Parathyroid adenoma (tissue), 2 donors: Measurements from ENCODE around the gene DACH1.

ENCODE experiments used
- H2AFZ ChIP-seq: fragments of 300-600 bp; sonication (generic); one replicate; pipeline ENCODE4 v1.7.0; 2017; ENCODE audit warnings: antibody characterized with exemption, mild to moderate bottlenecking
- H3K27ac ChIP-seq: fragments of 300-600 bp; sonication (generic); one replicate; pipeline ENCODE4 v1.7.0; 2017
- H3K27me3 ChIP-seq: fragments of 300-600 bp; sonication (generic); one replicate; pipeline ENCODE4 v1.7.0; 2017; ENCODE audit warnings: low read length; ENCODE audit not compliant: control insufficient read depth, insufficient read depth
- H3K36me3 ChIP-seq: fragments of 300-600 bp; sonication (generic); one replicate; pipeline ENCODE4 v1.7.0; 2017; ENCODE audit warnings: low read length; ENCODE audit not compliant: control insufficient read depth, insufficient read depth
- H3K4me1 ChIP-seq: fragments of 300-600 bp; sonication (generic); one replicate; pipeline ENCODE4 v1.7.0; 2017; ENCODE audit warnings: control low read depth
- H3K4me2 ChIP-seq: fragments of 300-600 bp; sonication (generic); one replicate; pipeline ENCODE4 v1.7.0; 2017; ENCODE audit warnings: low read length
- H3K4me3 ChIP-seq: fragments of 300-600 bp; sonication (generic); one replicate; pipeline ENCODE4 v1.7.0; 2017; ENCODE audit warnings: low read depth, low read length
- H3K79me2 ChIP-seq: fragments of 300-600 bp; sonication (generic); one replicate; pipeline ENCODE4 v1.7.0; 2017; ENCODE audit warnings: control low read depth
- H3K9ac ChIP-seq: fragments of 300-600 bp; sonication (generic); one replicate; pipeline ENCODE4 v1.7.0; 2017; ENCODE audit warnings: mild to moderate bottlenecking
- H3K9me3 ChIP-seq: fragments of 300-600 bp; sonication (generic); one replicate; pipeline ENCODE4 v1.7.0; 2017; ENCODE audit warnings: low read length; ENCODE audit not compliant: control insufficient read depth
- TF ChIP-seq, protein P1 (sequence below): fragments of 300-600 bp; sonication (generic); IDR thresholded peaks from one replicate; pipeline ENCODE4 v1.7.0; 2017; ENCODE audit warnings: antibody characterized with exemption, mild to moderate bottlenecking
- donor health status: primary hyperparathyroidism.

Gene DACH1

GRCh38 chr13:71702253-71702652 is 164.8 kb downstream of the DACH1 start:
- TF ChIP-seq, protein P1, sequence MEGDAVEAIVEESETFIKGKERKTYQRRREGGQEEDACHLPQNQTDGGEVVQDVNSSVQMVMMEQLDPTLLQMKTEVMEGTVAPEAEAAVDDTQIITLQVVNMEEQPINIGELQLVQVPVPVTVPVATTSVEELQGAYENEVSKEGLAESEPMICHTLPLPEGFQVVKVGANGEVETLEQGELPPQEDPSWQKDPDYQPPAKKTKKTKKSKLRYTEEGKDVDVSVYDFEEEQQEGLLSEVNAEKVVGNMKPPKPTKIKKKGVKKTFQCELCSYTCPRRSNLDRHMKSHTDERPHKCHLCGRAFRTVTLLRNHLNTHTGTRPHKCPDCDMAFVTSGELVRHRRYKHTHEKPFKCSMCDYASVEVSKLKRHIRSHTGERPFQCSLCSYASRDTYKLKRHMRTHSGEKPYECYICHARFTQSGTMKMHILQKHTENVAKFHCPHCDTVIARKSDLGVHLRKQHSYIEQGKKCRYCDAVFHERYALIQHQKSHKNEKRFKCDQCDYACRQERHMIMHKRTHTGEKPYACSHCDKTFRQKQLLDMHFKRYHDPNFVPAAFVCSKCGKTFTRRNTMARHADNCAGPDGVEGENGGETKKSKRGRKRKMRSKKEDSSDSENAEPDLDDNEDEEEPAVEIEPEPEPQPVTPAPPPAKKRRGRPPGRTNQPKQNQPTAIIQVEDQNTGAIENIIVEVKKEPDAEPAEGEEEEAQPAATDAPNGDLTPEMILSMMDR, result no peak

DNA sequence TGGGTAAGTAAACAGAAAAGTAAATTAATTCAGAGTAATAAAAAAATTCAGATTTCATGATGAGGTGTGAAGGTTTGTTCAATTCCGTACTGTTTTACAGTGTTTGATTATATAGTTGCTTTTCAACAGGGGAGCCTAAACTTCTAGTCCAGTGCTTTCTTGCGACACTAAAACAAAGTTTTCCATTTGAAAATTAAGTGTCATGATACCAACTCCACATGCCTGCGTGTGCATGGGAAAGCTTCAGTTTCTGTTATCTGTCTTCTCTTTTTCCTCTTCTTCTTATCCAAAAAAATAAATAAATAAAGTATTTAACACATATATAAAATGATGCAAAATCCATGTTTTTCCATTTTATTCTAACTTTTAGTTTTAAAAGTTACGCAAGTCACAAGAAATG is 165.3 kb downstream of the DACH1 start:
- Histone ChIP-seq H3K79me2 (no peaks in the 10 kb centered on the region), H3K9me3 (no peaks in the 10 kb centered on the region), H3K4me3 (no peak overlapping the region), H3K9ac (no peak overlapping the region), H3K27ac (no peak overlapping the region), H3K4me2 (no peak overlapping the region), H3K27me3 (no peaks in the 10 kb centered on the region), H2AFZ (no peak overlapping the region), H3K4me1 (no peaks in the 10 kb centered on the region), H3K36me3 (no peaks in the 10 kb centered on the region)
- TF ChIP-seq, protein P1, result no peak

More at GRCh38 chr13:71702253-71702652, 164.8 kb downstream of the DACH1 start:
- Histone ChIP-seq H3K9me3 (no peaks in the 10 kb centered on the region), H2AFZ (no peak overlapping the region), H3K27me3 (no peaks in the 10 kb centered on the region), H3K4me1 (no peaks in the 10 kb centered on the region), H3K4me3 (no peak overlapping the region), H3K79me2 (no peaks in the 10 kb centered on the region), H3K36me3 (no peaks in the 10 kb centered on the region), H3K27ac (no peak overlapping the region), H3K9ac (no peak overlapping the region), H3K4me2 (no peak overlapping the region)

GRCh38 chr13:71699342-71699741 is 167.7 kb downstream of the DACH1 start:
- TF ChIP-seq, protein P1, result no peak

GRCh38 chr13:71695662-71696061 is 171.3 kb downstream of the DACH1 start:
- no peak overlapping the region for H3K4me2 ChIP-seq
- H3K36me3 ChIP-seq, result no peaks in the 10 kb centered on the region
- TF ChIP-seq, protein P1, result no peak
- H3K27me3 ChIP-seq, result no peaks in the 10 kb centered on the region
- H3K4me1 ChIP-seq, result no peaks in the 10 kb centered on the region
- H3K9me3 ChIP-seq, result no peaks in the 10 kb centered on the region
- no peaks in the 10 kb centered on the region for H3K79me2 ChIP-seq
- H3K9ac ChIP-seq, result no peak overlapping the region
- no peak overlapping the region for H2AFZ ChIP-seq
- H3K27ac ChIP-seq, result no peak overlapping the region
- H3K4me3 ChIP-seq, result no peak overlapping the region

More at GRCh38 chr13:71699342-71699741, 167.7 kb downstream of the DACH1 start:
- Histone ChIP-seq H3K9me3 (no peaks in the 10 kb centered on the region), H3K4me2 (no peak overlapping the region), H3K4me1 (no peaks in the 10 kb centered on the region), H2AFZ (no peak overlapping the region), H3K9ac (no peak overlapping the region), H3K27ac (no peak overlapping the region), H3K79me2 (no peaks in the 10 kb centered on the region), H3K4me3 (no peak overlapping the region), H3K36me3 (no peaks in the 10 kb centered on the region), H3K27me3 (no peaks in the 10 kb centered on the region)

DNA sequence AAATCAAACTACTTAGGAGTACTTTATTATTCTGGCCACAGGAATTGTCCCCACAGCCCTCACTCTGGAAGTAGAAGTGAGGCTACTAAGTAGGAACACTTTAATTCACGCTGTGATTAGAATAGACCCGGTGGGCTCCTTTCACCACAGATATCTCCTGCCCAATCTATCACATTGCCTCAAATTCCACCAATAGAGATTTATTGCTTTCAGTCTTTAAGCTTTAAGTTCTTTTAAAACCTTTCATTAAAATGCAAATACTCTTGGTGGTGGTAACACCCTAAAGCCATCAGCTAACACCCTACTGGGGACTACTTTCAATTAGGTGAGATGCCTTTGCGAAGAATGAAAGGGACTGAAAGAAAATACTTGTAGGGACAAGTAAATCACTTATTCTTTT is 181.9 kb downstream of the DACH1 start:
- H3K27ac ChIP-seq, result no peak overlapping the region
- H3K36me3 ChIP-seq, result no peaks in the 10 kb centered on the region
- H3K4me3 ChIP-seq, result no peak overlapping the region
- no peaks in the 10 kb centered on the region for H3K9me3 ChIP-seq
- TF ChIP-seq, protein P1, result no peak
- no peaks in the 10 kb centered on the region for H3K27me3 ChIP-seq
- no peaks in the 10 kb centered on the region for H3K79me2 ChIP-seq
- no peak overlapping the region for H3K9ac ChIP-seq
- H3K4me2 ChIP-seq, result no peak overlapping the region
- no peaks in the 10 kb centered on the region for H3K4me1 ChIP-seq
- no peak overlapping the region for H2AFZ ChIP-seq
